ENCODE measurements around the gene SARNP.

The SARNP gene

DNA sequence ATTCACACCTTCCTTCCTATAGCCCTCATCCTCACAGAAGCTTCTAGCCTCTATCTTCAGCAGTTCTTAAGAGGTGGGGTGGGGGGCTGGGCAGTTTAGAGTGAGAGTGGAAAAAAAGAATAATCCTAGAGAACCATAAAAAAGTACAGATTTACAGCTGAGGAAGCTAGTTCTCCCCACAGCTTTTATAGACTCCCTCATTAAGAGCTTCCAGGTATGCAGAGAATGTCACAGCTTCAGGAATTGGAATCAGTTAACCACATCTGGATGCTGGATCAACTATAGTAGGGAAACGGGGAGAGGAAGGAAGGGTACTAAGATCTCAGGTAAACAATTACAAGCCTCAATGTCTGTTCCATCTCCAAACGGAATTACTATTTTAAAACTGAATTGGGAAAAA, 62.3 kb downstream of the SARNP start:
- TF ChIP-seq EP300 (IDR thresholded peaks at IDR 0.05; ENCODE audit: borderline replicate concordance) (no peak), CREB1 (IDR thresholded peaks at IDR 0.05; ENCODE audit: low read depth) (no peak), RAD21 (IDR thresholded peaks at IDR 0.05; ENCODE audit: low read depth) (no peak), YY1 (IDR thresholded peaks at IDR 0.05; ENCODE audit: low read depth) (no peak), ZBTB7A (IDR thresholded peaks at IDR 0.05; ENCODE audit: low read depth) (no peak), TAF1 (IDR thresholded peaks at IDR 0.05; ENCODE audit: low read depth) (no peak), NFIC (IDR thresholded peaks at IDR 0.05) (no peak), TCF12 (IDR thresholded peaks at IDR 0.05; ENCODE audit: low read depth) (no peak), FOXM1 (IDR thresholded peaks at IDR 0.05; ENCODE audit: borderline replicate concordance, low read depth) (no peak), REST (IDR thresholded peaks at IDR 0.05; ENCODE audit: low read depth) (no peak), EGR1 (IDR thresholded peaks at IDR 0.05) (no peak)
- TF ChIP-seq, protein P1, sequence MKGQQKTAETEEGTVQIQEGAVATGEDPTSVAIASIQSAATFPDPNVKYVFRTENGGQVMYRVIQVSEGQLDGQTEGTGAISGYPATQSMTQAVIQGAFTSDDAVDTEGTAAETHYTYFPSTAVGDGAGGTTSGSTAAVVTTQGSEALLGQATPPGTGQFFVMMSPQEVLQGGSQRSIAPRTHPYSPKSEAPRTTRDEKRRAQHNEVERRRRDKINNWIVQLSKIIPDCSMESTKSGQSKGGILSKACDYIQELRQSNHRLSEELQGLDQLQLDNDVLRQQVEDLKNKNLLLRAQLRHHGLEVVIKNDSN (IDR thresholded peaks at IDR 0.05), result no peak
- TF ChIP-seq, protein P2, sequence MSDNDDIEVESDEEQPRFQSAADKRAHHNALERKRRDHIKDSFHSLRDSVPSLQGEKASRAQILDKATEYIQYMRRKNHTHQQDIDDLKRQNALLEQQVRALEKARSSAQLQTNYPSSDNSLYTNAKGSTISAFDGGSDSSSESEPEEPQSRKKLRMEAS (IDR thresholded peaks at IDR 0.05), result no peak

DNA sequence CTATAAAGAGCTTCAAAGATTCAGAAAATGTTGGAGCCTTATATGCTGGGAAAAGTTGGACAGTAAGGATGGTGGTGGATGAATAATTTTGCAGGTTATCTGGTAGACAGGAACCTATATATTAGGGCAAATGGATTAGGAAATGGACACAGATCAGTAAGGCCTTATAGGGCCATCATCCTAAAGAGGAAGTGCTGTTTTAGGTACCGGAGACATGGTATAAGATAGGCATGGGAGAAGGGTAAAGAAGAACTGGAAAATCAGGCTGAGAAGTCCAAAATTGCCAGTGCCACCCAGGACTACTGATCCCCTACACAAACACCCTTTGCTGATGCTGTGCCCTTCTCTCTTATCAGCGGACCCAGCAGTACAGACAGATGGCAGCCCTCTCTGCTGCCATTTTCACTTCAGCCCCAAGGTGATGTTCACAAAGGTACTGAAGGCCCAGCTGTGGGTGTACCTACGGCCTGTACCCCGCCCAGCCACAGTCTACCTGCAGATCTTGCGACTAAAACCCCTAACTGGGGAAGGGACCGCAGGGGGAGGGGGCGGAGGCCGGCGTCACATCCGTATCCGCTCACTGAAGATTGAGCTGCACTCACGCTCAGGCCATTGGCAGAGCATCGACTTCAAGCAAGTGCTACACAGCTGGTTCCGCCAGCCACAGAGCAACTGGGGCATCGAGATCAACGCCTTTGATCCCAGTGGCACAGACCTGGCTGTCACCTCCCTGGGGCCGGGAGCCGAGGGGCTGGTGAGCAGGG, 69.1 kb downstream of the SARNP start:
- no peak for TF ChIP-seq NFIC (IDR thresholded peaks at IDR 0.05)
- no peak for TF ChIP-seq FOXM1 (IDR thresholded peaks at IDR 0.05; ENCODE audit: borderline replicate concordance, low read depth)
- TF ChIP-seq RAD21 (IDR thresholded peaks at IDR 0.05; ENCODE audit: low read depth), result no peak
- TF ChIP-seq REST (IDR thresholded peaks at IDR 0.05; ENCODE audit: low read depth), result no peak
- TF ChIP-seq TCF12 (IDR thresholded peaks at IDR 0.05; ENCODE audit: low read depth), result no peak
- TF ChIP-seq CREB1 (IDR thresholded peaks at IDR 0.05; ENCODE audit: low read depth), result no peak
- TF ChIP-seq EGR1 (IDR thresholded peaks at IDR 0.05), result no peak
- TF ChIP-seq TAF1 (IDR thresholded peaks at IDR 0.05; ENCODE audit: low read depth), result no peak
- TF ChIP-seq, protein P2 (IDR thresholded peaks at IDR 0.05), result no peak
- no peak for TF ChIP-seq YY1 (IDR thresholded peaks at IDR 0.05; ENCODE audit: low read depth)
- no peak for TF ChIP-seq EP300 (IDR thresholded peaks at IDR 0.05; ENCODE audit: borderline replicate concordance)
- no peak for TF ChIP-seq TEAD4 (IDR thresholded peaks at IDR 0.05)
- TF ChIP-seq ZBTB7A (IDR thresholded peaks at IDR 0.05; ENCODE audit: low read depth), result no peak
- TF ChIP-seq, protein P1 (IDR thresholded peaks at IDR 0.05), result no peak
- TF ChIP-seq CEBPB (IDR thresholded peaks at IDR 0.05), result no peak

DNA sequence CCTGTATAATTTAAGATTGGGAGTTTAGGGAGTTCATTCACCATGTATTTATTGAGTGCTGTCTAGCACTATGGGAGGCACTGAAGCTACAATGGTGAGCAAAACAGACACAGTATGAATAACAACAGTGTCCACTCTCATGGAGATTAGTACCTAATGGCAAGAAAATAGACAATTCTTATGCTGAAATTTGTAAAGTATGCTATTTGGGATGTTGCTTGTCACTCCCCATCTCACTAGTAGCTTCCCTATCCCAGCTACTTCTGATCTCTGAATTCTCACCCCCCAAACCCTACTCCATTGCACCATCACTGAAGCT, 70.7 kb downstream of the SARNP start:
- no peak for TF ChIP-seq TEAD4 (IDR thresholded peaks at IDR 0.05)
- TF ChIP-seq ZBTB7A (IDR thresholded peaks at IDR 0.05; ENCODE audit: low read depth), result no peak
- TF ChIP-seq NFIC (IDR thresholded peaks at IDR 0.05), result no peak

DNA sequence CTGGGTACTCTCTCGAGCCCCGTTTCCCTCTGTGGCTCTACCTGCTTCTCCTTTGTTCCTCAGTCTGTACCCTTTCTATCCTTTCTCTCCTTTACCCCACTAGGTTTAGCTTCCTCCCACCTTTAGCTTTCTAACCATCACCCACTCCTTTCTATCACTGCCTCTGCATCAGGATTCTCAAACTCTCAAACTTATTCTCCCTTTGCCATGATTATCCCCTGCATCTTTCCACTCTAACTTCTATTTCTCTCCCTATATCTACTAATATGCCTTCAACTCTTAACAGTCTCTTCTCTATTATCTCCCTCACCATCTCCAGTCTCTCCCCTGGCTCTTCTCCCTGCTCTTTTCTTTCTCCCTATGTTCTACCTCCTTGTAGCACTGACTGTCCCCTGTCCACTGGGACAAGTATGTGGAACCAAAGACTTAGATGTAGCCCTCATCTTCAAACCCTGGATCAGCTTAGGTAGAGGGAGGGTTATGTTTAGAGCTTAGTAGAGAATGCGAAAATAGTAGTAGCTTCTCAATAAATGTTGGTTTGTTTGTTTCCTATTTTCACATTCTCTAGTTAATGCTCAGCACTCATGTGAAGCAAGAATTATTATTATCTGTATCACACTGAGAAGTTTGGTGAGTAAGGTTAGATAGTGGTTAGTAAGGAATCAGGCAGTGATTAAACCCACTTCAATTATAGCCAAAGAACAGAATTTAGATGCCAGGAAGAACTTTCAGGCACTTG, 71.2 kb downstream of the SARNP start:
- TF ChIP-seq EP300 (IDR thresholded peaks at IDR 0.05; ENCODE audit: borderline replicate concordance) (no peak), REST (IDR thresholded peaks at IDR 0.05; ENCODE audit: low read depth) (no peak), TAF1 (IDR thresholded peaks at IDR 0.05; ENCODE audit: low read depth) (no peak), RAD21 (IDR thresholded peaks at IDR 0.05; ENCODE audit: low read depth) (no peak), EGR1 (IDR thresholded peaks at IDR 0.05) (no peak), CEBPB (IDR thresholded peaks at IDR 0.05) (no peak), ZBTB7A (IDR thresholded peaks at IDR 0.05; ENCODE audit: low read depth) (no peak), FOXM1 (IDR thresholded peaks at IDR 0.05; ENCODE audit: borderline replicate concordance, low read depth) (no peak), CREB1 (IDR thresholded peaks at IDR 0.05; ENCODE audit: low read depth) (no peak), YY1 (IDR thresholded peaks at IDR 0.05; ENCODE audit: low read depth) (no peak)
- TF ChIP-seq, protein P2 (IDR thresholded peaks at IDR 0.05), result no peak

All from Ishikawa (cell line).